Lower lobe of right lung (tissue), 2 donors: ENCODE measurements around the gene MEX3B. TPM values are rescaled to one million over a fixed set of nuclear protein-coding genes. Genes with fewer than 3 reads are reported as not detected.
"Not testable (repeated sequence)": the region's sequence is repeated elsewhere in the genome, so short reads cannot be mapped to it uniquely, and the experiment has no call there.

Experiments used
- ATAC-seq, 2 donors: fragments of 200-7000 bp; cut with Tn5 transposase; one replicate each; pipeline ENCODE4 v1.9.1; 2020 to 2022; ENCODE audit warnings: mild to moderate bottlenecking in 2 of 2, moderate library complexity in 2 of 2
- DNase-seq: peaks from one replicate; pipeline ENCODE4 v3.0.0-alpha.2; 2020
- H3K27ac ChIP-seq: fragments of 200-600 bp; one replicate; pipeline ENCODE4 v1.8.0; 2022
- H3K27me3 ChIP-seq: fragments of 200-600 bp; one replicate; pipeline ENCODE4 v1.8.0; 2022; ENCODE audit warnings: low read depth
- H3K36me3 ChIP-seq: fragments of 200-600 bp; one replicate; pipeline ENCODE4 v1.8.0; 2022; ENCODE audit warnings: mild to moderate bottlenecking
- H3K4me1 ChIP-seq: fragments of 200-600 bp; one replicate; pipeline ENCODE4 v1.8.0; 2022
- H3K4me3 ChIP-seq: fragments of 200-600 bp; one replicate; pipeline ENCODE4 v1.8.0; 2022; ENCODE audit warnings: mild to moderate bottlenecking
- H3K9me3 ChIP-seq: fragments of 200-600 bp; one replicate; pipeline ENCODE4 v1.8.0; 2022
- CTCF ChIP-seq: fragments of 200-600 bp; IDR thresholded peaks from one replicate; pipeline ENCODE4 v1.8.0; 2022; ENCODE audit warnings: antibody characterized with exemption, mild to moderate bottlenecking
- intact Hi-C: fragments of 100-400 bp; cut with DNase I; formaldehyde crosslinking; loops from one replicate; pipeline ENCODE4 v1.11.0; 2022
- total RNA-seq: library from RNA; stranded (reverse); fragmentation: NEBNext Ultra II Directional; extraction: Animal tissue kit (Norgen Biotek cat#: 25700); gene quantifications from one replicate; pipeline ENCODE4 v1.2.1, GENCODE V29; 2021
- donor health status: DM: no; HTN: yes; CAD: no; lungs with severe emphysema.

MEX3B gene
- total RNA-seq, 1 donor from 2014 or later = 1.8 TPM

- no peak for DNase-seq
- no peaks in the 10 kb centered on the region for H3K9me3 ChIP-seq
- H3K36me3 ChIP-seq = no peaks in the 10 kb centered on the region
- peaks cover 12% of the 10 kb centered on the region for H3K4me1 ChIP-seq
- H3K27me3 ChIP-seq = no peaks in the 10 kb centered on the region
- TF ChIP-seq CTCF = no peak
- intact Hi-C loops = no loop called here
- no peak for ATAC-seq
- H3K4me3 ChIP-seq = no peak overlapping the region
- H3K27ac ChIP-seq = no peak overlapping the region
These were observed 9.4 kb downstream of the MEX3B start for GRCh38 chr15:82036461-82036860.

- H3K4me3 ChIP-seq = no peak overlapping the region
- intact Hi-C loops = no loop called here
- H3K27ac ChIP-seq = no peak overlapping the region
- no peak for TF ChIP-seq CTCF
- ATAC-seq (no peak), DNase-seq (no peak)
- H3K27me3 ChIP-seq = no peaks in the 10 kb centered on the region
- H3K36me3 ChIP-seq = no peaks in the 10 kb centered on the region
- no peaks in the 10 kb centered on the region for H3K4me1 ChIP-seq
- no peaks in the 10 kb centered on the region for H3K9me3 ChIP-seq
These were observed 13.9 kb downstream of the MEX3B start for GRCh38 chr15:82031871-82032270.

DNA sequence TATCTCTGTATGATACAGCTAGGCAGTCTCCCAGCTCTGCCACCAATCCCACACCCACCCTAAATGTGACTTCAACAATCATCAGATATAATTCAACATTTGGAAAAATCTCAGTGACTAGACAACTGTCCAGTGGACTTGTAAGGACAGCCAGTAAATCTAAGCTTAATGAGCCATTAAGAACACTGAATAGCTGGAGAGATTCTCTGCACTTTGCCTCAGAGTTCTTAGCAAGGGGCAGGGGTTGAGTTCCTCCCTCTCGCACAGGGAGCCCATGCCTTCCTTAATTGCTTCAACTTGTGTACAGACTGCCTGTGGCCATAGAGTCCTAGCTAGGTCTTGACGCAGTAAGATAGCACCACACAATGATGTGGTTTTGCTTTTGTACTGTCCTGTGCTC lies 15.6 kb downstream of the MEX3B start:
- Histone ChIP-seq H3K36me3 (no peaks in the 10 kb centered on the region), H3K27me3 (no peaks in the 10 kb centered on the region), H3K9me3 (no peaks in the 10 kb centered on the region), H3K4me3 (no peak overlapping the region), H3K4me1 (no peaks in the 10 kb centered on the region), H3K27ac (no peak overlapping the region)
- ATAC-seq = no peak
- TF ChIP-seq CTCF = no peak
- DNase-seq = no peak
- intact Hi-C loops = no loop called here

DNA sequence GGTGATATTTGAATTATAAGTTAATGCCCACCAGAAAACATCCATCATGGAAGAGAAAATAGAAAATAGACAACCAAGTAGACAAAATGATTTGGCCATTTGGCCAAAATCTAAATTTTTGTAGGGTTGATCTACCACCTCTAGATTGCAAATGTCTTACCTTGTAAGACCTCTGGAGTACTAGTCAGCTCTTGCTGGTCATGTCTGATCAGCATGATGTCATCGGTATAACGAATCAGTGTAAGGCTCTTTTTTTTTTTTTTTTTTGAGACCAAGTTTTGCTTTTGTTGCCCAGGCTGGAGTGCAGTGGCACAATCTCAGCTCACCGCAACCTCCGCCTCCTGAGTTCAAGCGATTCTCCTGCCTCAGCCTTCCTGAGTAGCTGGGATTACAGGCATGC lies 17.7 kb downstream of the MEX3B start:
- ATAC-seq, H3K27ac ChIP-seq, H3K9me3 ChIP-seq, H3K4me1 ChIP-seq, DNase-seq, H3K27me3 ChIP-seq, H3K36me3 ChIP-seq, intact Hi-C loops, H3K4me3 ChIP-seq: not testable (repeated sequence)

- no peak overlapping the region for H3K27ac ChIP-seq
- H3K4me3 ChIP-seq = no peak overlapping the region
- no peaks in the 10 kb centered on the region for H3K36me3 ChIP-seq
- DNase-seq (no peak), ATAC-seq (no peak)
- intact Hi-C loops = no loop called here
- no peak for TF ChIP-seq CTCF
- H3K27me3 ChIP-seq = peaks cover 4% of the 10 kb centered on the region
- H3K4me1 ChIP-seq = no peaks in the 10 kb centered on the region
- H3K9me3 ChIP-seq = no peaks in the 10 kb centered on the region
These were observed 23.8 kb downstream of the MEX3B start for GRCh38 chr15:82021992-82022391.

DNA sequence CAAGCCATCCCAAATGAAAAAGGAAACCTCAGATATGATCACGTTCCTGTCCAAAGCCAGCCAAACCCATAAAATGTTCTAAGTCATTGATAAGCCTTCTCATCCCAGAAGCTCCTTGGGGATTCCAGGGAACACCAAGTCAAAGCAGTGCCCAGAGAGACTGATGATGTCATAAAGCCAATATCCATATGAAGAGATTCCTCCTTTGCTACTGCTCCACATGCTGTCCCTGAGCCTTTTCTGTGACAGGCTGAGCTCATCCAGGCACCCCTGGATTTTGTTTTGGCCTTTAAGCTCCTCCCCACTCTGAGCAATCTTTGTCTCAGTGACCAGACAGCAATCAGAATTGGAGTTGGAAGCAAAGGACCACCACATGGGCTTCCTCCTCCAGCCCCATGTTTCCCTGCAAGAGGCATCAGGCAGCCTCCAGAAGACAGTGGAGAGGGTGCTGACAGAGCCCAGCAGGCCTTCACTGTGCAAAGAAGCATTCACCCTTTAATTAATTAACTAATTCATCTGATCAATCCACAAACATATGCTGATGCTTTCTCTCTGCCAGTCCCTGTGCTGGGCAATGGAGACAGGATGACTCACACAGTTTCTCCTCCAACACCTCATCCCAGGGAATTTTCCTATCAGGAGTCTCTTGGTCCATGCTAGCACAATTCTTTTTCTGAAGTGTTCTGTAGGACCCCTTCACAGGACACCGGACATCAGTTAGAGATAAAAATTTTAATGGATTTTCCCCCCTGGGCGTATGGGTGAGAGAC lies 25.0 kb downstream of the MEX3B start:
- intact Hi-C loops = no loop called here
- Histone ChIP-seq H3K4me1 (no peaks in the 10 kb centered on the region), H3K27ac (no peak overlapping the region), H3K27me3 (peaks cover 4% of the 10 kb centered on the region), H3K36me3 (no peaks in the 10 kb centered on the region), H3K4me3 (no peak overlapping the region), H3K9me3 (no peaks in the 10 kb centered on the region)
- DNase-seq (no peak), ATAC-seq (no peak)
- no peak for TF ChIP-seq CTCF
